IPS DF 6.9 (cell line): ENCODE data around the gene PCNX1.
"Not testable (repeated sequence)": the region's sequence is repeated elsewhere in the genome, so short reads cannot be mapped to it uniquely, and the experiment has no call there.

Source experiments
- DNase-seq: peaks from one replicate; pipeline ENCODE4 v3.0.0-alpha.2; 2013; ENCODE audit warnings: low read depth, low spot score
- H3K27ac ChIP-seq: one replicate; pipeline ENCODE4 v1.5.1; 2013; ENCODE audit warnings: low read length, control low read depth
- H3K27me3 ChIP-seq: 2 replicates; pipeline ENCODE4 v1.6.1; 2013; ENCODE audit warnings: mild to moderate bottlenecking, low read length; ENCODE audit not compliant: control insufficient read depth, insufficient read depth
- H3K36me3 ChIP-seq: 2 replicates; pipeline ENCODE4 v1.6.1; 2013; ENCODE audit warnings: low read length; ENCODE audit not compliant: control insufficient read depth, insufficient read depth
- H3K4me1 ChIP-seq: 2 replicates; pipeline ENCODE4 v1.6.1; 2013; ENCODE audit warnings: low read length; ENCODE audit not compliant: control insufficient read depth, insufficient read depth
- H3K4me3 ChIP-seq: 2 replicates; pipeline ENCODE4 v1.5.1; 2013; ENCODE audit warnings: mild to moderate bottlenecking, low read length
- H3K9me3 ChIP-seq: 2 replicates; pipeline ENCODE4 v1.6.1; 2013; ENCODE audit warnings: low read length, inconsistent platforms; ENCODE audit not compliant: control insufficient read depth, insufficient read depth
- WGBS: extraction: QIAGEN DNeasy Blood & Tissue Kit; methylation state at CpG from one replicate; pipeline ENCODE4 v1.1.7; 2013; ENCODE audit warnings: mixed read lengths, missing lambda C conversion rate; ENCODE audit not compliant: insufficient read length, insufficient coverage; 5-methylcytosine and 5-hydroxymethylcytosine counted together

Gene PCNX1

DNA sequence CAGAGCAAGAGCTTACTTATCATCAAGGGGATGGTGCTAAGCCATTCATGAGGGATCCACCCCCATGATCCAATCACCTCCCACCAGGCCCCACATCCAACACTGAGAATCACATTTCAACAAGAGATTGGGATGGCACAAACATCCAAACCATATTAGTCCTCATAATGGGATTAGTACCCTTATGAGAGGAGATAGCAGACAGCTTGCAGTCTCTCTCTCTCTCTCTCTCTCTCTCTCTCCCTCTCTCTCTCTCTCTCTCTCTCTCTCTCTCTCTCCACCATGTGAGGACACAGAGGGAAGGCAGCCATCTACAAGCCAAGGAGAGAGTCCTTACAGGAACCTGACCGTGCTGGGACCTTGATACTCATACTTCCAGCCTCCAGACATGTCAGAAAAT lies 26.4 kb upstream of the PCNX1 start:
- no CpG with 5 or more reads among the region's 1 CpG for WGBS
- not testable (repeated sequence) for DNase-seq

DNA sequence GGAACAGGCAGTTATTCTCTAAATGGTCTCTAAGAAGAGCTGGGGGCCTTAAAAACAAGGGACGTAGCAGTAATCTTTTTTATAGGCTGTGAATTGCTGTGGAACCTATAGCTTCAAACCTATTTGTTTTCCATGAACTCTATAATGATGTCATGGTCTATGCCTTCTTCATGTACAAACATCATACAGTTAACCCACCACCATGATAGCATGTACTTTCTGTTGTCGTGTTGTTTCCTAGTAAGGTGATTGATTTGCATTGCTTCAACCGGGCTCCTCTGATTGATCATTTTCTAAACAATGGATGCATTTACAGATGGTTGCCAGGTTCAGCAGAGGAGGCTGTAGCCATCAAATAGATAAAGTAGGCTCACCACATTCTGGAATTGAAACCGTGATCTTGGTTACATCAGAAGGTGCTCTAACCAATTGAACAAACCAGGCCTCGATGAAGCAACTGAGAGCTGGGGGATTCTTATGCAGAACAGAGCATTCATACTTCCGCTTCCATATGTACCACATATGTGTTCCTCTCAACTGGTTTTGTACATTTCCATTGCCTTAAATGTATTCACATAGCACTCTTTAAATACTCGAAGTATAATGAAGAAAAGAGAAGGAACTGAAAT lies 25.6 kb upstream of the PCNX1 start:
- Histone ChIP-seq H3K27me3 (no peaks in the 10 kb centered on the region), H3K36me3 (no peaks in the 10 kb centered on the region), H3K4me1 (no peaks in the 10 kb centered on the region), H3K27ac (no peak overlapping the region), H3K9me3 (no peaks in the 10 kb centered on the region), H3K4me3 (no peak overlapping the region)
- DNase-seq, result no peak
- WGBS, result no CpG with 5 or more reads among the region's 7 CpGs

More for the DNA sequence above, 26.4 kb upstream of the PCNX1 start:
- not testable (repeated sequence) for H3K4me1 ChIP-seq, H3K27me3 ChIP-seq, H3K27ac ChIP-seq, H3K9me3 ChIP-seq, H3K36me3 ChIP-seq, H3K4me3 ChIP-seq

DNA sequence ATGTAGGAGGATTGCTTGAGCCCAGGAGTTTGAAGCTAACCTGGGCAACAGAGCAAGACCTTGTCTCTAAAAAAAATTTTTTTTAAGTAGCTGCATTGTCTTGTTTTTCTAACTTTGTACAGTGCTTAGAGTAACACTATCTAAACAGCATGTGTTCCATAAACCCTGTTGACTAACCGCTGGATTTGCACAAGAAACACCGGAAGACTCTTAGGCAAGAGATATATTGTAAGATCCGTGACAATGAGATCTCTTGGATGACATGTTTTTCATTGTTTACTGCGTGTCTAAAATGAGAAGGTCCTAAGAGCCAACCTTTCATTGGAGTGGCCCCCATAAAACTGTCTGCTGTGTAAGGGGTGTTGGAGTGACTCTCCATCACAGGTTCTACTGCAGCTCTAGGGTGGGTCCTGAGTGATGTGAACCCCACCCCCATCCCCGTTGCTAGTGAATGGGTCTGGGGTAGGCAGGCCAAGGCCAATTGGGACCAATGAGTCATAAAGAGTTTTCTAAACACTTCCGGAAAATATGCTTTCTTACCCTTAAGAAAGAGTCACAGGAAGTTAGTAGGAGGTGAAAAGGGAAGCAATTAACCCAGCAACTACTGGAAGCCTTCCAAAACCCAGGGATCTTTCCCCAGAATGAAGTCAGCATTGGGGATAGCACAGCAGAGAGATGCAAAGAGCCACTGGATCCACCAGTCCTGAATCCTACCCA lies 24.3 kb upstream of the PCNX1 start:
- Histone ChIP-seq H3K36me3 (no peaks in the 10 kb centered on the region), H3K9me3 (no peaks in the 10 kb centered on the region), H3K27ac (no peak overlapping the region), H3K4me1 (no peaks in the 10 kb centered on the region), H3K4me3 (no peak overlapping the region), H3K27me3 (no peaks in the 10 kb centered on the region)
- DNase-seq, result no peak
- WGBS, result no CpG with 5 or more reads among the region's 6 CpGs

DNA sequence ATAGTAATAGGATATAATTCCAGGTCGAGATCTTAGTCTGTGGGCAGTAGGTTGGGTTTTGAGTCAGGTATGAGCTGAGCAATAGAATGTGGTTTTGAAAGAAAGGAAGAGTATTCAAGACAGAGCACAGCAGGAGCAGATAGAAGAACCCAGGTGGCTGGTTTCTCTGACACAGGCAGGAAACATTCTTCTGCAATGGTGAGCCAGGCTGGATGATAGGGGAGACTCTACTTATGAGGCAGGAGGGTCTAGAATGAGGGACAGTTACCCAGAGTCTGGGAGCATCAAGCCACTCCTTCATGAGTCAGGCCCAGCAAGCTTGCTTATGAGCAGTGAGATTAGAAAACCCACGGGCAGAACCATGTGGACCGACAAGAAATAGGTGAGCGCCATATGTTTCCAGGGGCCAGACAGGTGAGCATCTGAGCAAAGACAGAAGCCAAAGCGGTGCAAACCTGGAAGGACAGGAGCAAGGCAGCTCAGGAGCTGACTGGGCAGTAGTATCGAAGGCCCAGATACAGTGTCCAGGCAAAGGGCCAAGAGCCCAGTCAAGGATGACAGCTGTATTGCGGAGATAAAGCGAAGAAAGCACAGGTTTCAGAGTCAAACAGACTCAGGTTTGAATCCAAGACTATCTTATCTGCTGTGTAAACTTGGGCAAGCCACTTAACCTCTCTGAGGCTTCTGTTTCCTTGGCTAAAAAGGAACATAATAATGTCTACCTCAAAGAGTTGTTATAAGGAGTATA lies 22.5 kb upstream of the PCNX1 start:
- Histone ChIP-seq H3K9me3 (no peaks in the 10 kb centered on the region), H3K4me3 (no peak overlapping the region), H3K36me3 (no peaks in the 10 kb centered on the region), H3K4me1 (no peaks in the 10 kb centered on the region), H3K27ac (no peak overlapping the region), H3K27me3 (no peaks in the 10 kb centered on the region)
- DNase-seq, result no peak
- no CpG with 5 or more reads among the region's 8 CpGs for WGBS

DNA sequence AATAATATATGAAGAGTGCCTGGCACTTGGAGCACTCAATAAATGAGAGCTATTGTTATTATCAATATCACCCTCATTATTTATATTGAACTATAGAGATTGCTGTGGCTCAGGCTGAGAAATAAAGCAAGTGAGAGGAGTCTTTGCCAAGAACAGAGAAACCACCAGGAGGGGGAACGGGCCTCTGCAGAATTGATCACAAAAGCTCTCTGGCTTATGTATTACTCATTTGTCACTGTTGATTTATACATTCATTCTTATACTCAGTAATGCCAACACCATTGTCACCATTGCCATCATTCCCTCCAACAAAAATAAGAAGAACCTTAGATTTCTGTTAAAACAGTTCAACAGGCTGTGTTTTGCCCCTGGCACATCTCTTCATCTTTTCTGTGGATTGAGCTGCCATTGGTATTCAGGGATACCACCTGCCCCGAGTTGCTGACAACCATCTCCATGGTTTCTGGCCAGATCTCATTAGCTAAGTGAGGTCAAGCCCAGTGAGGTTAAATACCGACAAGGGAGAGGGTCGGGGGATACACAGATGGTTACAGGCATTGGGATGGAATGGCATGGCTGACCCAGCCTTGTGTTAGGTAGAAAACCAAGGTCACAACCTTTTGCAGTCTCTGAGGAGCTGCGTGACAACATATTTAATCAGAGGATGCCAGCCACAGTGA lies 21.8 kb upstream of the PCNX1 start:
- H3K27me3 ChIP-seq, result no peaks in the 10 kb centered on the region
- WGBS, result no CpG with 5 or more reads among the region's 5 CpGs
- H3K4me3 ChIP-seq, result no peak overlapping the region
- H3K27ac ChIP-seq, result no peak overlapping the region
- H3K4me1 ChIP-seq, result no peaks in the 10 kb centered on the region
- DNase-seq, result no peak
- no peaks in the 10 kb centered on the region for H3K36me3 ChIP-seq
- no peaks in the 10 kb centered on the region for H3K9me3 ChIP-seq

DNA sequence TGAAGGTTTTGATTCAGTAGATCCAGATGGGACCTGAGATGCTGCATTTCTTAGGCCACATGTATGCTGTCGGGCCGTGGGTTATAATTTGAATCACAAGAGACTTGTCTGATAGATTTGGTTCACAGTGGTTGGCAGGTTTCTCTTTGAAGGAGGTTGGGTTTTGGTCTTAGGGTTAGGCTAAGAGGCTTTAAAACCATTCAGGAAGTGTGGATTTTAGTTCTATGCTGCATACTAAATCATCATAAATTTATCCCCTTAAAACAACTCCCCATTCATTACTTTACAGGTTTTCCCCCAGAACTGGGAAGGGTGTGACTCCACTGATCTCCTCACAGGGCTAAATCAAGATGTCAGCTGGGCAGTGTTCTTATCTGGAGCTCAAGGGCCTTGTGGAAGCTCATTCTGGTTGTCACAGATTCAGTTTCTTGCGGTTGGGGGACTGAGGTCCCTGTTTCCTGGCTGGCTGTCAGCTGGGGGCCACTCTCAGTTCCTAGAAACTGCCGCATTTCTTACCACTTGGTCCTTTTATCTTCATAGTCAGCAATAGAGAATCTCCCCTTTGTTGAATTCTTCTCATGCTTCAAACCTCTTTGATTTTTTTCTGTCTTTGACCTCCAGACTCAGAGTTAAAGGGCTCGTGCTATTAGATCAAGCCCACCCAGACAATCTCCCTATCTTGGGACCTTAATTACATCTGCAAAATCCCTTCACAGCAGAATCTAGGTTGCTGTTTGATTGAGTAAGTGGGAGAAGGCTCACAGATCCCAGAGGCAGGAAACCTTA lies 20.6 kb upstream of the PCNX1 start:
- DNase-seq, result no peak
- no CpG with 5 or more reads among the region's 5 CpGs for WGBS
- Histone ChIP-seq H3K9me3 (no peaks in the 10 kb centered on the region), H3K27me3 (no peaks in the 10 kb centered on the region), H3K36me3 (no peaks in the 10 kb centered on the region), H3K4me1 (no peaks in the 10 kb centered on the region), H3K27ac (no peak overlapping the region), H3K4me3 (no peak overlapping the region)

DNA sequence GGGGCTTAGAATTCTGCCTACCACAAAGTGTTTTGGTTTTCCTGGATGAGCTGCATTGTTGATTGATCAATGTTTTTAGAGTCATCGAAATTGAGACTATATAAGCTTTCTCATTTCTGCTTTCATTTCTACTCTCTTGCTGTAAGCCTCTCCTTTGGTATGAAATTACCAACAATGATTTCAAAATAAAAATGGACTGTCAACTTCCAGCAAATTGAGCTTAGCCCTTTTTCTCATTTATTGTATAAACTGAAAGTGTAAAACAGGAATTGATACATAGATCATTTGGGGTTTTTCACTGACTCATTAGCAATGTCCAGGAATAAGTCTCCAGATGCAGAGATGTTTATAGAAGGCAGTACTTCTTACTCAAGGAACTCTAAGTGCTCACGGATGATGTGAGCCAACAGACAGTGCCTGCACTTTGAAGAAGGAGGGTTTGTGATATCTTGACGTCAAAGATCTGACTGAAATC lies 20.0 kb upstream of the PCNX1 start:
- WGBS, result no CpG with 5 or more reads among the region's 3 CpGs
- Histone ChIP-seq H3K4me3 (no peak overlapping the region), H3K27me3 (no peaks in the 10 kb centered on the region), H3K9me3 (no peaks in the 10 kb centered on the region), H3K27ac (no peak overlapping the region), H3K4me1 (no peaks in the 10 kb centered on the region), H3K36me3 (no peaks in the 10 kb centered on the region)
- DNase-seq, result no peak

DNA sequence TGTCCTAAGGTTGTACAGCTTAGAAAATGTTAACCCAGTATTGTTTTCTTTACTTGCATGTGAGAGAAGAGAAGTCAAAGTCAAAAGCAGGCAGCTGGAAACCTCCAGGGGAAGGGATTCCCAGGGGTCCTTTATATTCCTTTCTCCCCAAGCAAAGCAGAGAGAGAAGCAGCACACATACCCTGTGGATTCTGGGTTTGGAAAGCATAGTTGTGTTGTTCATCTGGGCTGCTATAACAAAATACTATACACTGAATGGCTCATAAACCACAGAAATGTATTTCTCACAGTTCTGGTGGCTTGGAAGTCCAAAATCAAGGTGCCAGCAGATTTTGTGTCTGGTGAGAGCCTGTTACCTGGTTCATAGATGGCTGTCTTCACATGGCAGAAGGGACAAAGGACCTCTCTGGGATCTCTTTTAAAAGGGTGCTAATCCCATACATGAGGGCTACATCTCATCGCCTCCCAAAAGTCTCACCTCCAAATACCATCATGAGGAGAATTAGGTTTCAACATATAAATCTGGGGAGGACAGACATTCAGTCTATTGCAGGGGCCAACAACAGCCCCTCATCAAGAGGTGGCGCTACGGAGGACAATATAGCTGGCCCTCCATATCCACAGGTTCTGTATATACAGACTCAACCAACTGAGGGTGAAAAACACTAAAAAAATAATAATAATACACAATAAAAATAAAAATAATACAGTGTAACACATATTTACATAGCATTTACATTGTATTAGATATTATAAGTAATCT lies 19.3 kb upstream of the PCNX1 start:
- no CpG with 5 or more reads among the region's 3 CpGs for WGBS
- no peak overlapping the region for H3K4me3 ChIP-seq
- DNase-seq, result no peak

DNA sequence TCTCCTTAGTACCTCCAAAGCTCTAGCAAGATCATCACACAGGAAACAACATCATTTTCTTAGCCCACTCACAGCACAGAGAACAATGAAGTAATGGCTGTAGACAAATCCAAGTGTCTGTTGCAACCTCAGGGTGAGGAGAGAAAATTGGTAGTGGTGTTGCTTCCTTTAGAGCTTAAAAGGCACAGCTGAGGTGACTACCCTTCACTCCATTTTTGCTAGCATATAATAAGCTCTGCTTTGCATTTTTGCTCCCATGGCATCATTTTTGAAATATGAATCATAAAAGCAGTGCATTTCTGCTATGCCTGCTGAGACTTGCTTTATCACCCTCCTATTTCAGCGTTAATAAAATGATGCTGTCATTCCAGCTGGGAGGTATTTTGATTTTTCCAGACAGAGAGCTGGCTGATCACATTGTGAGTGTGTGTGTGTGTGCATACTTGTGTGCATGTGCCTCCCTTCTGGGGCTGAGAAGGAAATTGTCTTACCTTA lies 18.5 kb upstream of the PCNX1 start:
- DNase-seq, result no peak
- Histone ChIP-seq H3K27ac (no peak overlapping the region), H3K36me3 (no peaks in the 10 kb centered on the region), H3K4me3 (no peak overlapping the region), H3K4me1 (no peaks in the 10 kb centered on the region), H3K9me3 (no peaks in the 10 kb centered on the region), H3K27me3 (no peaks in the 10 kb centered on the region)
- no CpG with 5 or more reads among the region's 1 CpG for WGBS

More for the DNA sequence above, 19.3 kb upstream of the PCNX1 start:
- Histone ChIP-seq H3K36me3 (no peaks in the 10 kb centered on the region), H3K27me3 (no peaks in the 10 kb centered on the region), H3K4me1 (no peaks in the 10 kb centered on the region), H3K27ac (no peak overlapping the region), H3K9me3 (no peaks in the 10 kb centered on the region)
